K562 (cell line): ENCODE results near the gene BUB3. TPM values are rescaled to one million over a fixed set of nuclear protein-coding genes. Genes with fewer than 3 reads are reported as not detected.
A peak's percentile ranks its signal among the peaks of the same experiment; 100 is the strongest.

Experiments used
- HOXB6 ChIP-seq: fragments of 250-450 bp; sonication (Bioruptor Pico); IDR thresholded peaks from 2 replicates; pipeline ENCODE4 v1.5.1; 2022; ENCODE audit warnings: mild to moderate bottlenecking, borderline replicate concordance
- MBD2 ChIP-seq: sonication (generic); IDR thresholded peaks from 2 replicates; pipeline ENCODE4 v1.6.1; 2016; ENCODE audit warnings: low read depth, borderline replicate concordance
- ZEB2 ChIP-seq: fragments of 450-650 bp; IDR thresholded peaks from 2 replicates; pipeline ENCODE4 v1.6.1; 2016
- polyA plus RNA-seq, 8 experiments: library from polyadenylated mRNA; depleted of rRNA in 4 of 8; stranded (reverse) in 5 of 8; unstranded in 3 of 8; fragments of >200 nt; fragmentation: Nextera tagmentation in 2 of 8; fragmentation: Illumina TruSeq in 1 of 8; extraction: Ambion mirVana in 2 of 8; extraction: Trizol in 1 of 8; gene quantifications; 2 replicates each; pipeline versions ENCODE4 v1.2.1 to v1.2.3, GENCODE V29; 2011 to 2014; ENCODE audit warnings: inconsistent platforms in 1 of 8, missing spikeins in 1 of 8
- total RNA-seq, 7 experiments: library from RNA; depleted of rRNA in 6 of 7; stranded (reverse); fragments of >200 nt in 6 of 7; fragmentation: Illumina TruSeq in 2 of 7; extraction: Trizol in 2 of 7; gene quantifications; 2 replicates each; pipeline versions ENCODE4 v1.2.1 to v1.2.3, GENCODE V29; 2011 to 2021; ENCODE audit warnings: low replicate concordance in 1 of 7
- TF ChIP-seq, protein P1 (sequence below): sonication (generic); formaldehyde crosslinking; IDR thresholded peaks from 2 replicates; pipeline ENCODE4 v1.8.1; 2023; ENCODE audit warnings: missing genetic modification reagents, mild to moderate bottlenecking, borderline replicate concordance

BUB3 gene
- total and polyA plus RNA-seq, 9 of the 15 experiments (the other 6 are each of a cell fraction or from before 2014, with no cell fraction given) = 167 to 761 (median 225) TPM

DNA sequence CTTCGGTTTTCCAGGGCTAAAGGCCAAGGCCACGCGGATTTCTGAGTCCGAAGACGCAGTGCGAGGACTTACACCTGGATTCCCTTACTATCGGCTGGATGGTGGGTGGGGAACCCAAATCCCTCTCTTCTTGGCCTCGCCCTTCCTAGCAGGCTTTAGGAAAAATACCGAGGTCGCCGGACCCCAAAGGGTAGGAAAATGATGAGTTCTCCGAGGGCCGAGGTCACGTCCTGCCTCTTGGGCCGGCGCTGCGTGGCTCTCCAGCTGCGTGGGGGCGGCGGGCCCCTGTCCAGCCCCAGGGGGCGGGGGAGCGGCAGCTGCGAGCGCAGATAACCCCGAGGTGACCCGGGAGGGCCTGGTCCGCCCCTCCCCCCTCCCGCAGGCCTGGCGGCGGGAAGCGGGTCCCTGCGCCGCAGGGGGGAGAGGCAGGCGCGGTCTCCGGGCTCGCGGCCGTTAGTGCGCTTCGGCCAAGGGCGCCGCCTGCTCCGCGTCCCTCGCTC, 19.2 kb upstream of the BUB3 start (continued):
- TF ChIP-seq MBD2 (peak; percentile 65; the same call in 1 of the 2 replicates), HOXB6 (CRISPR knock-in tag) (no peak), ZEB2 (no peak)
- TF ChIP-seq, protein P1, sequence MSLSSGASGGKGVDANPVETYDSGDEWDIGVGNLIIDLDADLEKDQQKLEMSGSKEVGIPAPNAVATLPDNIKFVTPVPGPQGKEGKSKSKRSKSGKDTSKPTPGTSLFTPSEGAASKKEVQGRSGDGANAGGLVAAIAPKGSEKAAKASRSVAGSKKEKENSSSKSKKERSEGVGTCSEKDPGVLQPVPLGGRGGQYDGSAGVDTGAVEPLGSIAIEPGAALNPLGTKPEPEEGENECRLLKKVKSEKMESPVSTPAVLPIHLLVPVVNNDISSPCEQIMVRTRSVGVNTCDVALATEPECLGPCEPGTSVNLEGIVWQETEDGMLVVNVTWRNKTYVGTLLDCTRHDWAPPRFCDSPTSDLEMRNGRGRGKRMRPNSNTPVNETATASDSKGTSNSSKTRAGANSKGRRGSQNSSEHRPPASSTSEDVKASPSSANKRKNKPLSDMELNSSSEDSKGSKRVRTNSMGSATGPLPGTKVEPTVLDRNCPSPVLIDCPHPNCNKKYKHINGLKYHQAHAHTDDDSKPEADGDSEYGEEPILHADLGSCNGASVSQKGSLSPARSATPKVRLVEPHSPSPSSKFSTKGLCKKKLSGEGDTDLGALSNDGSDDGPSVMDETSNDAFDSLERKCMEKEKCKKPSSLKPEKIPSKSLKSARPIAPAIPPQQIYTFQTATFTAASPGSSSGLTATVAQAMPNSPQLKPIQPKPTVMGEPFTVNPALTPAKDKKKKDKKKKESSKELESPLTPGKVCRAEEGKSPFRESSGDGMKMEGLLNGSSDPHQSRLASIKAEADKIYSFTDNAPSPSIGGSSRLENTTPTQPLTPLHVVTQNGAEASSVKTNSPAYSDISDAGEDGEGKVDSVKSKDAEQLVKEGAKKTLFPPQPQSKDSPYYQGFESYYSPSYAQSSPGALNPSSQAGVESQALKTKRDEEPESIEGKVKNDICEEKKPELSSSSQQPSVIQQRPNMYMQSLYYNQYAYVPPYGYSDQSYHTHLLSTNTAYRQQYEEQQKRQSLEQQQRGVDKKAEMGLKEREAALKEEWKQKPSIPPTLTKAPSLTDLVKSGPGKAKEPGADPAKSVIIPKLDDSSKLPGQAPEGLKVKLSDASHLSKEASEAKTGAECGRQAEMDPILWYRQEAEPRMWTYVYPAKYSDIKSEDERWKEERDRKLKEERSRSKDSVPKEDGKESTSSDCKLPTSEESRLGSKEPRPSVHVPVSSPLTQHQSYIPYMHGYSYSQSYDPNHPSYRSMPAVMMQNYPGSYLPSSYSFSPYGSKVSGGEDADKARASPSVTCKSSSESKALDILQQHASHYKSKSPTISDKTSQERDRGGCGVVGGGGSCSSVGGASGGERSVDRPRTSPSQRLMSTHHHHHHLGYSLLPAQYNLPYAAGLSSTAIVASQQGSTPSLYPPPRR (CRISPR knock-in tag) = 0 out of 2 replicates have a peak, but pooled peaks have one; percentile 59
